Trophoblast cell (in vitro differentiated cells and primary cell): ENCODE data around the gene USB1.
A peak's percentile ranks its signal among the peaks of the same experiment; 100 is the strongest.

Experiments used
- DNase-seq, 2 donors: peaks; one replicate each; pipeline ENCODE4 v3.0.0-alpha.2; 2016
- H2AFZ ChIP-seq: 2 replicates; pipeline ENCODE4 v1.6.1; 2013; ENCODE audit warnings: low read length, moderate library complexity, mild to moderate bottlenecking; ENCODE audit not compliant: insufficient read depth, poor library complexity
- H2AK5ac ChIP-seq: 2 replicates; pipeline ENCODE4 v1.6.1; 2013; ENCODE audit warnings: mild to moderate bottlenecking, low read length
- H2BK120ac ChIP-seq: 2 replicates; pipeline ENCODE4 v1.6.1; 2013; ENCODE audit warnings: low read length, mild to moderate bottlenecking, moderate library complexity; ENCODE audit not compliant: insufficient read depth, poor library complexity
- H2BK12ac ChIP-seq: 2 replicates; pipeline ENCODE4 v1.6.1; 2013; ENCODE audit warnings: mild to moderate bottlenecking, low read length, moderate library complexity
- H2BK5ac ChIP-seq: 2 replicates; pipeline ENCODE4 v1.6.1; 2013; ENCODE audit warnings: low read length, low read depth, moderate library complexity, mild to moderate bottlenecking; ENCODE audit not compliant: poor library complexity
- H3K14ac ChIP-seq: 2 replicates; pipeline ENCODE4 v1.6.1; 2013; ENCODE audit warnings: mild to moderate bottlenecking, low read length
- H3K18ac ChIP-seq: 2 replicates; pipeline ENCODE4 v1.6.1; 2013; ENCODE audit warnings: mild to moderate bottlenecking, low read length
- H3K23ac ChIP-seq: 2 replicates; pipeline ENCODE4 v1.6.1; 2013; ENCODE audit warnings: low read length
- H3K27ac ChIP-seq: 2 replicates; pipeline ENCODE4 v1.5.1; 2013; ENCODE audit warnings: low read depth, mild to moderate bottlenecking, inconsistent platforms, low read length, moderate library complexity
- H3K27me3 ChIP-seq: 2 replicates; pipeline ENCODE4 v1.6.1; 2013; ENCODE audit warnings: inconsistent platforms, mild to moderate bottlenecking, low read length, moderate library complexity; ENCODE audit not compliant: insufficient read depth
- H3K36me3 ChIP-seq, 2 experiments: 1 replicate in 1 of 2; 2 replicates in 1 of 2; pipeline ENCODE4 v1.6.1; 2013; ENCODE audit warnings: low read length in 2 of 2, mild to moderate bottlenecking in 2 of 2, moderate library complexity in 1 of 2; ENCODE audit not compliant: insufficient read depth in 2 of 2, control insufficient read depth in 1 of 2
- H3K4ac ChIP-seq: 2 replicates; pipeline ENCODE4 v1.6.1; 2013; ENCODE audit warnings: low read depth, mild to moderate bottlenecking, low read length, moderate library complexity
- H3K4me1 ChIP-seq, 2 experiments: 1 replicate in 1 of 2; 2 replicates in 1 of 2; pipeline ENCODE4 v1.6.1; 2013; ENCODE audit warnings: low read length in 2 of 2, mild to moderate bottlenecking in 2 of 2, moderate library complexity in 1 of 2; ENCODE audit not compliant: insufficient read depth in 2 of 2, control insufficient read depth in 1 of 2
- H3K4me2 ChIP-seq: 2 replicates; pipeline ENCODE4 v1.6.1; 2013; ENCODE audit warnings: inconsistent platforms, mild to moderate bottlenecking, low read length, moderate library complexity
- H3K4me3 ChIP-seq: 2 replicates; pipeline ENCODE4 v1.5.1; 2013; ENCODE audit warnings: mild to moderate bottlenecking, low read depth, low read length, inconsistent platforms
- H3K79me1 ChIP-seq: one replicate; pipeline ENCODE4 v1.6.1; 2013; ENCODE audit warnings: low read length
- H3K79me2 ChIP-seq: 2 replicates; pipeline ENCODE4 v1.6.1; 2013; ENCODE audit warnings: low read length, mild to moderate bottlenecking; ENCODE audit not compliant: control insufficient read depth, insufficient read depth, poor library complexity
- H3K9ac ChIP-seq: 2 replicates; pipeline ENCODE4 v1.6.1; 2013; ENCODE audit warnings: mild to moderate bottlenecking, low read length
- H3K9me3 ChIP-seq: 2 replicates; pipeline ENCODE4 v1.6.1; 2013; ENCODE audit warnings: low read depth, mild to moderate bottlenecking, control low read depth, inconsistent platforms, low read length; ENCODE audit not compliant: insufficient read depth
- H4K12ac ChIP-seq: 2 replicates; pipeline ENCODE4 v1.6.1; 2013; ENCODE audit warnings: low read depth, mild to moderate bottlenecking, low read length, moderate library complexity
- H4K8ac ChIP-seq: 2 replicates; pipeline ENCODE4 v1.6.1; 2013; ENCODE audit warnings: low read depth, mild to moderate bottlenecking, low read length, moderate library complexity
- H4K91ac ChIP-seq: one replicate; pipeline ENCODE4 v1.6.1; 2013; ENCODE audit warnings: low read depth, mild to moderate bottlenecking, low read length, moderate library complexity
- WGBS: extraction: QIAGEN DNeasy Blood & Tissue Kit; methylation state at CpG from one replicate; pipeline ENCODE4 v1.1.7; 2013; ENCODE audit warnings: missing lambda C conversion rate; ENCODE audit not compliant: insufficient read length, insufficient coverage; ENCODE audit errors: extremely low coverage; 5-methylcytosine and 5-hydroxymethylcytosine counted together

USB1 gene

DNA sequence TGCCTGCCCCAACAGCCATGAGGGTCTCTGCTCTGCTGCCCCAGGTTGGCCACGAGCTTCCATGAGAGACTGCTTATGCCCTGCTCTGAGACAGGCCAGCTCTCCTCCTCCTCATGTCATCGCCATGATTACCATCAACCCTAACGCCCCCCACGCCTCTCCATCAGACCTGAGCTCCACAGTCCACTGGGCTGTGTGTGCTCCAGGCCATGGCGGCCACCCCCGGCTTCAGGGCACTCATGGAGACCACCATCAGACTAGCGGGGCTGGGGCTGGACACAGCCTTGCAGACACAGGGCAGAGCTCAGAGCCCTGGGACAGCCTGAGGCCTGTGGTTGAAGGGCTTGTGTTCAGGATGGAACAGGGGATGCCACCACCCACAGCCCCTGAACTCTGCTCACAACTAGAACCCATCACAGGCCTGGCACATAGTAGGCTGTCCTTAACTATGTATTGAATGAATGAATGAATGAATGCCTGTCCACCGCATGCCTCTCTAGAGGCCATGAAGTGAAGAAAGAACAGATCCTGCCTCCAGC, 44.9 kb upstream of the USB1 start:
- Histone ChIP-seq H3K27me3 (no peaks in the 10 kb centered on the region), H2AFZ (no peak overlapping the region), H3K4me2 (no peak overlapping the region), H2AK5ac (no peak overlapping the region), H4K91ac (no peak overlapping the region), H3K79me1 (peaks cover 12% of the 10 kb centered on the region), H3K27ac (no peak overlapping the region), H4K8ac (no peak overlapping the region), H2BK5ac (no peak overlapping the region), H4K12ac (no peak overlapping the region), H2BK120ac (no peak overlapping the region), H3K4me3 (no peak overlapping the region), H3K9me3 (no peaks in the 10 kb centered on the region), H3K9ac (no peak overlapping the region), H3K14ac (no peak overlapping the region), H3K4ac (no peak overlapping the region), H3K79me2 (peaks cover 2% of the 10 kb centered on the region), H3K23ac (no peak overlapping the region), H3K36me3 (no peaks in the 10 kb centered on the region), H3K4me1 (peaks cover 26 to 27% of the 10 kb centered on the region in 2 experiments), H2BK12ac (no peak overlapping the region), H3K18ac (no peak overlapping the region)
- no CpG with 5 or more reads among the region's 8 CpGs for WGBS
- DNase-seq: no peak

DNA sequence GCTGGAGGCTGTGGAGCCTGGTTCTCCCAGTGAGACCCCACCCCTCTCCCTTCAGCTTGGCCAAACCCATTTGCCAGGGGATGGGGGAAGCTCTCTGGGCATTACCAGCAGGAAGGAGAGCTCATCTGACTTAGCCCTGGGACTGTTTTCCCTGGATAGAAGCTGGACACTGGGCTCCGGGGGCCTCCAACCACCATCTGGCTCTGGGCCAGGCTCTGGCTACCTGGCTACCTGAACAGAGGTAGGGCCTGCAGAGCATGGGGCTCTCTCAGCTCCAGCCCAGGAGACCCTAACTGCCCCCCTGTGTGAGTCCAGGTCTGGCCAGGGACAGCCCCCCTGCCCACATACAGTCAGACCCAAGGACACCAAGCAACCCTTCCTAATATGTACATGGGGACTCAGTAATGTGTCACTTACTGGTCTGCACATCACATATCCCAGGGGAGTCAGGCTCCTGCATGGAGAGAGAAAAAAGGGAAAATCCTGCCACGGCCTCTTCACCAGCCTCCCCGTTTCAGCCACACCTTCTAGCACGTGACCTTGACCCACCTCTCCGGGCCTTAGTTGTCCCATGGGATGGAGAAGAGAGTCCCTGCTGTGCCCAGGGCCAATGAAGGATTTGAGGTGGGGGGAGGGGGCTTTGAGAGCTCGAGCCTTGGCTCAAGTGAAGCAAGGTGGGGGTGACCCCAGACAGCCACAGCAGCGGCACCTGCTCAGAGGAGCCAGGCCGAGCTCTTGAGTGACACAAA, 44.1 kb upstream of the USB1 start:
- Histone ChIP-seq H2BK5ac (no peak overlapping the region), H3K79me1 (peaks cover 12% of the 10 kb centered on the region), H3K79me2 (peaks cover 2% of the 10 kb centered on the region), H3K9me3 (no peaks in the 10 kb centered on the region), H3K14ac (no peak overlapping the region), H3K18ac (no peak overlapping the region), H3K4me2 (no peak overlapping the region), H2BK120ac (no peak overlapping the region), H4K8ac (no peak overlapping the region), H2AFZ (no peak overlapping the region), H3K23ac (no peak overlapping the region), H3K4me3 (no peak overlapping the region), H3K27me3 (no peaks in the 10 kb centered on the region), H3K27ac (no peak overlapping the region), H3K36me3 (no peaks in the 10 kb centered on the region), H4K91ac (peak overlapping the region; percentile 15), H4K12ac (no peak overlapping the region), H2BK12ac (no peak overlapping the region), H3K4ac (no peak overlapping the region), H3K9ac (no peak overlapping the region), H3K4me1 (peaks cover 26 to 27% of the 10 kb centered on the region in 2 experiments), H2AK5ac (no peak overlapping the region)
- WGBS: no CpG with 5 or more reads among the region's 8 CpGs
- DNase-seq: no peak

DNA sequence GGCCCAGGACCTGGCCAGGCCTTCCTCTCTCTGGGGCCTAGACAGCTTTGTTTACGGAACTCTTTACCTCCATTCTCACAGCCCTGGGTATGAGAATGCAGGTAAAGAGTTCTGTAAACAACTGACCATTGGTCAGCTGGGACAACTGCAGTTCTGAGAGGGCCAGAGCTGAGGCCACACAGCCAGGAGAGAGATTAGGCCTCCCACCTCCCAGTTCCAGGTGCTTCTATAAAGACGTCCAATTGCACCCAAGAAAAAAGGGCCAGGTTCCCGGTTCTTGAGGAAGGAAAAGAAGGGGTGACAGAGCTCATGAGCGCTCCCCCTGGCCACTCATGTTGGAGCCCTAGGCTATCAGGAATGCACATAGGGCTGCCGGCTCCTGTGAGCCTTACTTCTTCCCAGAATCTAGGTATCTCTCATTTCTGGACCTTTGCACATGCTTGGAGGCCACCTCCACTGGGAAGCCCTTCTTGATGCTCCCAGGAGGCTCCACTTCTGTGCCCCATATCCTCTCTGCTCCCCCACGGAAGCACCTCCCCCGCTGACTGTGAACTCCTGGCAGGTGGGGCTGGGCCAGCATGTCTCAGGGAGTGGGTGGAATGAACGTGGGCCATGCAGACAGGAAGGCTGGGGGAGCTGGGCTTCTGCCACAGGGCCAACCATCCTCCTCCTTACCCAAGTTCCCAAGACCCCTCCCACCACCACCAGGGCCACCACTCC, 43.4 kb upstream of the USB1 start:
- Histone ChIP-seq H3K4ac (peak overlapping the region; percentile 38), H3K79me2 (peaks cover 2% of the 10 kb centered on the region), H3K27me3 (no peaks in the 10 kb centered on the region), H3K4me2 (no peak overlapping the region), H3K9ac (no peak overlapping the region), H4K12ac (peak overlapping the region; percentile 23), H2AK5ac (peak overlapping the region; percentile 61), H3K4me3 (no peak overlapping the region), H3K79me1 (peaks cover 12% of the 10 kb centered on the region), H3K36me3 (no peaks in the 10 kb centered on the region), H2BK5ac (peak overlapping the region; percentile 18), H2BK12ac (peak overlapping the region; percentile 59), H3K14ac (peak overlapping the region; percentile 38), H3K18ac (peak overlapping the region; percentile 51), H3K23ac (no peak overlapping the region), H3K9me3 (no peaks in the 10 kb centered on the region), H3K4me1 (peaks cover 26 to 27% of the 10 kb centered on the region in 2 experiments), H4K91ac (peak overlapping the region; percentile 64), H2BK120ac (peak overlapping the region; percentile 55), H4K8ac (peak overlapping the region; percentile 77), H2AFZ (no peak overlapping the region), H3K27ac (no peak overlapping the region)
- no CpG with 5 or more reads among the region's 8 CpGs for WGBS
- no peak for DNase-seq

DNA sequence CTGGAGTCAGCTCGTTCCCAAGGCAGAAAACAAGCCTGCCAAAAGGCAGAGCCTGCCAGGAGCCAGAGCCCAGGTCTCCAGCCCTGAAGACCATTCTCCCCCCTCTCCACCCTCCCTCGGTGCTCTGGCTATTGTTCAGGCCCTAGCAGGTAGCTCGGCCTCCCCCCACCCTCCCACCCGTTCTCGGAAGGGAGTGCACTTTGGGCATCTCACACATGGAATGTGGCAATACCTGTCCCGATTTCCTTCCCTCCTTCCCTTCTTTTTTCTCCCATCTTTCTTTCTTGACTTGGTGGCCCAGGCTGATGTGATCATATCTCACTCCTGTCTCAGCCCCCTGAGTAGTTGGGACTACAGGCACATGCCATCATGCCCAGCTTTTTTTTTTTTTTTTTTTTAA, 42.7 kb upstream of the USB1 start:
- H4K8ac ChIP-seq: peak overlapping the region; percentile 77
- H3K4ac ChIP-seq: peak overlapping the region; percentile 38

More for the DNA sequence above, 42.7 kb upstream of the USB1 start:
- Histone ChIP-seq H2BK5ac (peak overlapping the region; percentile 18), H3K4me1 (peaks cover 26 to 27% of the 10 kb centered on the region in 2 experiments), H3K23ac (no peak overlapping the region), H3K27ac (no peak overlapping the region), H3K9me3 (no peaks in the 10 kb centered on the region), H3K79me1 (peaks cover 12% of the 10 kb centered on the region), H3K79me2 (peaks cover 2% of the 10 kb centered on the region), H3K14ac (peak overlapping the region; percentile 38), H3K4me2 (no peak overlapping the region), H2BK120ac (peak overlapping the region; percentile 55), H3K9ac (no peak overlapping the region), H2AFZ (no peak overlapping the region), H3K36me3 (no peaks in the 10 kb centered on the region), H2AK5ac (peak overlapping the region; percentile 61), H4K91ac (peak overlapping the region; percentile 64), H2BK12ac (peak overlapping the region; percentile 59), H3K18ac (peak overlapping the region; percentile 51), H3K4me3 (no peak overlapping the region), H4K12ac (peak overlapping the region; percentile 23), H3K27me3 (no peaks in the 10 kb centered on the region)
- DNase-seq: no peak
- WGBS: no CpG with 5 or more reads among the region's 6 CpGs
